GM12801 (cell line): ENCODE data around the gene GRM4.

ENCODE experiments used
- TF ChIP-seq, protein P1 (sequence below): IDR thresholded peaks from one replicate; pipeline ENCODE4 v1.5.1; 2011; ENCODE audit warnings: control low read depth; ENCODE audit not compliant: insufficient read length; ENCODE audit errors: extremely low read depth

GRM4 gene

DNA sequence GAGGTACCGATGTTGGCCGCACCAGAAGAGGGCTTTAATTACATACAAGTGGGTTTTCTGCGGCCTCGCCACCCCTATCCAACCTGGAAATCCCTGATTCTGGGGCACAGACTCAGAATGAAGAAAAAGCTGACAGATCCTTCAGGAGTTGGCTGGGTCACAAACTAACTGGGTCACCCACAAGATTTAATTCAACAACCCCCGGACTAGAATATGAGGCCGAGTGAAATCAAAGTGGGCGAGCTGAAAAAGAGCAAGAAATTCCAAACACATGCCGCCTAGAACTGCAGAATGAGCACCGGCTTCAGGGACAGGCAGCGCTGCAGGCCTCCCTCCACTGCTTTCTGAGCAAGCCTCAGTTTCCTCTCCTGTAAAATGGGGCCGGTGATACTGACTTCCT is 30.0 kb downstream of the GRM4 start:
- TF ChIP-seq, protein P1, sequence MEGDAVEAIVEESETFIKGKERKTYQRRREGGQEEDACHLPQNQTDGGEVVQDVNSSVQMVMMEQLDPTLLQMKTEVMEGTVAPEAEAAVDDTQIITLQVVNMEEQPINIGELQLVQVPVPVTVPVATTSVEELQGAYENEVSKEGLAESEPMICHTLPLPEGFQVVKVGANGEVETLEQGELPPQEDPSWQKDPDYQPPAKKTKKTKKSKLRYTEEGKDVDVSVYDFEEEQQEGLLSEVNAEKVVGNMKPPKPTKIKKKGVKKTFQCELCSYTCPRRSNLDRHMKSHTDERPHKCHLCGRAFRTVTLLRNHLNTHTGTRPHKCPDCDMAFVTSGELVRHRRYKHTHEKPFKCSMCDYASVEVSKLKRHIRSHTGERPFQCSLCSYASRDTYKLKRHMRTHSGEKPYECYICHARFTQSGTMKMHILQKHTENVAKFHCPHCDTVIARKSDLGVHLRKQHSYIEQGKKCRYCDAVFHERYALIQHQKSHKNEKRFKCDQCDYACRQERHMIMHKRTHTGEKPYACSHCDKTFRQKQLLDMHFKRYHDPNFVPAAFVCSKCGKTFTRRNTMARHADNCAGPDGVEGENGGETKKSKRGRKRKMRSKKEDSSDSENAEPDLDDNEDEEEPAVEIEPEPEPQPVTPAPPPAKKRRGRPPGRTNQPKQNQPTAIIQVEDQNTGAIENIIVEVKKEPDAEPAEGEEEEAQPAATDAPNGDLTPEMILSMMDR, result no peak

DNA sequence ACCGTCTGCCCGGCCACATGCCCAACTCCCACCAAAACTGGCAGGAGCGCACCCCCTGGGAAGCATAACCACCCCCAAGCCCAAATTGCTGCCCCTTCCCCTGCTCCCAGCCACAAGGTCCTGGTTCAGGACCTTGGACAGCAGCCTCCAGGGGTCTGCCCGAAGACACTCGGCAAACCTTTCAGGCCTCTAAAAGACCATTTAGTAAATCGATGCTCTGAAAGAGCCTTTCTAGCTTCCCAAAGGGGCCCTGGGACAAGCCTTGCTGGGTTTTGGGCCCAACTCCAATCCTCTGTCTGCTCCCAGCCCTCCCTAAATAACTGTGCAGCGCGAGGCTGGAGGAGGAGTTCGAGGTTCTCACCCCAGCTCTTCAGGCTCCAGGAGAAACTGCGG is 30.5 kb downstream of the GRM4 start:
- TF ChIP-seq, protein P1, result no peak

DNA sequence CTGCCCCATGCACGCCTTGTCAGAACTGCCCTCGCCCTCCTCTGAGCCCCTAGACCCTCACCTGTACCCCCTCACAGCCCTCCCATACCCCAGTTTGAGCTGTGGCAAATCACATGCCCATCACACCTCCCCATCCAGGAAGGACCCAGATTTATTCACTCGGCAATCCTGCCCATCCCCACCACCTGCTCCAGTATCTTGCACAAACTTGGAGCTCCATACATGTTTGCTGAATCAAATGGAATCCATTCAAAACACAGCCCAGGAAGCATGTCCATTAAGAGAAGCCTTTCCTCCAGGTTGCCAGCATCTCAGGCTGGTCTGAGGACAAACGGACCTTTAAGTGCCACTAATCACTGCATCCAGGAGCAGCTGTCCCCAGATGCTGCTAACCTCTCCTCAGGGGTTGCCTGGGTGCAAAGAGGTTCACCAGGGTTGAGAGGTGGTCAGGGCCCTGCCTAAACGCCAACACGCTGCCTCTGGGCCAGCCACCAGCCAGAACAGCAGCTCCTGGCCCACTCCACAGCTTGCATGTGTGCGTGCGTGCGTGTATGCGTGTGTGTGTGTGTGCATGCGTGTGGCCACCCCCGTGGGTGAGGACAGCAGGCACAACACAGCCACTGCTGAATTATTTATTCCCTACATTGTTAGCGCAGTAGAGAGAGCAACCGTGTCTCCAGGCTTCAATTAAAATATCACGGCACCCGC is 31.0 kb downstream of the GRM4 start:
- TF ChIP-seq, protein P1, result no peak

GRCh38 chr6:34113532-34113931 is 32.4 kb downstream of the GRM4 start:
- TF ChIP-seq, protein P1, result no peak

DNA sequence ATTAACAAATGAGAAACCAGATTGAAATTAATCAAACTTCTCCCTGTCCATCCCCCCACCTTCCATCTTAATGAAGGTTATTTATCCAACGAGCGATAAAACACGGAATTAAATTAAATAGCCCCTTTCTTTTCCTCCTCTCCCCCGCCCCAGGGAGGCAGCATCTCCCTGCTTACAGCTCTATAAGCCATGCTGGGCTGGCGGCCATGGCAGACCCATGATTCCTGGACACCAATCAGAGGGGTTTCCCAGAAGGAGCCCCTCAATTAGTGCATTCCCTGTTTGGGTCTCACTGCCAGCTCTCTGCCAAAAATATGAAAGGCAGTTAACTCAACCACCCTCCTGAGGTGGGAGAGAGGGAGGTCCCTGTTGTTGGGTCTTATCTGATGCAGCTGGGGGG is 33.8 kb downstream of the GRM4 start:
- TF ChIP-seq, protein P1, result no peak

- TF ChIP-seq, protein P1, result no peak
These were observed 35.3 kb downstream of the GRM4 start for GRCh38 chr6:34110610-34111009.

DNA sequence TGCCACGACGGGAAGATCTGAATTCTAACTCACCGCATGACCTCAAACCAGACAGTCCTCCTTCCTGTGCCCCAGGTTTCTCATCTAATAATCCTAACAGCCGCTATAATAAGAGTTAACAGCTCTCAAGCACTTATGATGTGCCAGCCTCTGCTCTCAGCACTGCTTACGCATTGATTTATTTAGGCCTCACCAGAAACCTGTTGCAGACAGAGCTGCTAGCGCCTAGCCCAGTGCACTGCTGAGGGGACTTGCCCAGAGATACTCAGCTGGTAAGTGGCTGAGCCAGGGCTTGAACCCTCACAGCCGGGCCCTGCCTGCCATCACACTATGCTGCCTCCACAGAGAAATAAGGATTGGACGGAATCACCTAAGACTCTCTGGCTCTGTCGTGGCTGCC is 37.7 kb downstream of the GRM4 start:
- TF ChIP-seq, protein P1, result no peak
